HG03469 (cell line): ENCODE measurements around the gene NFE2L2.
"Not testable (repeated sequence)": the region's sequence is repeated elsewhere in the genome, so short reads cannot be mapped to it uniquely, and the experiment has no call there.

Experiments used
- ATAC-seq: cut with Tn5 transposase; IDR thresholded peaks from one replicate; pipeline ENCODE4 v1.9.1; 2021; ENCODE audit warnings: mild to moderate bottlenecking, moderate library complexity, moderate number of reproducible peaks; ENCODE audit not compliant: unreplicated experiment

The NFE2L2 gene

DNA sequence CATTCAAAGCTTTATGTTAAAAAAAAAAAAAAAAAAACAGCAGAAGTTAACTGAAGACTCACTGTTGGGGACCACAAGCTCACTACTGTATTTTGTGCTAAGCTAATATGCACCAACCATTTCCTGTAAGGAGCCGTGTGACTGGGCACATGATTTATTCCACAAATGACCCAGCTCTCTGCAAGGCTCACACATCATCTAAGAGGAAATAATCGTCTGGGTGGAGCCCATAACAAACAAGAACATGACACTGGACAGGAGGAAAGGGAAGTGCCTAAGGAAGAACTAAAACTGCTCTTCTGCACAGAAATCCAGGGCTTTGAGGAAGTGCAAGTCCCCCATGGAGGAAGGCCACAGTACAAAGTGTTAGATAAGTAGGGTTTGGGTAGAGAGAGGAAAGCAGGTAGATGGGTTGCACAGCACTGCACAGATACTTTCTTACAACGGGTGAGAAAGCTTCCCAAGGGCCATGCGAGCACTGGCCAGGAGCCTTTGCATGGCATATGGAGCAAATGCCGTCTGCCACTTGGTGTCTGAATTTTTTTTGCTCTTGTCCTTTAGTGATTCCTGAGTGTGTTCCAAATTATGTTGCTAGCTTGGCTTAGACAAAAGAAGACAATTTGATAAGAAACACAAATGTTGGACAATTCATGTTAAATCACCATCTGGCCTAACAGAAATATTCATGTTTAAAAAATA is 24.4 kb downstream of the NFE2L2 start:
- no peak for ATAC-seq

DNA sequence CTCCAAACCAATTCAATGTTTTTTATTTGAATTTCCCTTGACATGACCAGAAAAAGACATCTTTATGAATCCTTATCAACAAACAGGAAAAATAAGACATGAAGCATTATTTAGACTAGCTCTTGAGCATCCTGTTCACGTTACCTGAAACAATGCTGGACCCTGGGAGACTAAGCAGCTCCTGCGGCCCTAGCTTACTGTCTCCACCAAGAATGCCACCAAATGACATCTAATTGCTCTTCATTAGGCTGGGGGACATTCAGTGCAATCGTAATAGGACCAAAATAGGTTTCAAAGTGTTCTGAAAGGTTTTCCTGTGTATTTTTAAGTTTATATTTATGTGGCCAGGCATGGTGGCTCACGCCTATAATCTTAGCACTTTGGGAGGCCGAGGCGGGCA is 25.5 kb downstream of the NFE2L2 start:
- ATAC-seq = no peak

DNA sequence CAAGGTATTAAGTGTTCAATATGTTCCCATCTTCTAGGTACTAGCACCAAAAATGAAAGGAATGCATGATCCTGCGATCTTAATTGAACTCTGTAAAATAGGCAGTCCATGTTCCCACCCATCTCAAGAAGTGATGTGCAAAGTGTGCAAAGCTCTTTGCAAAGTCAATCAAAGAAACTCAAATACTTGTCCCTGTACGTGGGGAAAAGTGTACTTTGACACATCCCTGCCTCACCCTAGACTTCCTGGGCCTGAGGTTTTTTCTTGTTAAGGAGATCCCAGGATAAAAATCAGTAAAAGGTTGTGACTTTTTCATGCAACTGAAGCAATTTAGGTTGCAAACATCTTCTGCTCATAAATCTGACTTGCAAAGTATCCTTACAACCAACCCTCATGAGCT is 26.6 kb downstream of the NFE2L2 start:
- ATAC-seq = no peak

DNA sequence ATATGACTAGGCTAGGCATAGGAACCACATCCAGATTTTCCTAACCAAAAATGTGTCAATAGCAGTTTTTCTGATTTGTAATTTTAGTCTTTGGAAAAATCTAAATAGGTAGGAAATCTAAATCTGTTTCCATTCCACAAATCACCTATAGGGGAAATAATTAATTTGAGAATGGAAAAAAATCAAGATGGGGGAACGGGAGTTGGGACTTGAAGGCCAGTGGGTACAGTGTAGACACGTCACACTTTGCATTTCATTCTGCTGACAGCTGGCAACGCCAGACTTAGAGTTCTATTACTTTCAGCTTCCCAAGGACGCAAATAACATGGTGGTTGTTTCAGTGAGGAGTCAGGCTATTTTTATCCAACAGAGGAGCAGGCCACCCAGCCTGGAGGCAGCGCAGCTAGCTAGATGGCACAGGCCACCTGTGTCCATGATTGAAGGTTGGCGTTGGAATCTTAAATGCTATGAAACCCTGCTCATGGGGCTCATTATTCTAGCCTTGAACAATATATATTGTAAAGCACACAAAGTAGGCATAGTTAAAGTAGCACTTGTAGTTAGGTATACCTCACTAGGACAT is 28.6 kb downstream of the NFE2L2 start:
- ATAC-seq = no peak

DNA sequence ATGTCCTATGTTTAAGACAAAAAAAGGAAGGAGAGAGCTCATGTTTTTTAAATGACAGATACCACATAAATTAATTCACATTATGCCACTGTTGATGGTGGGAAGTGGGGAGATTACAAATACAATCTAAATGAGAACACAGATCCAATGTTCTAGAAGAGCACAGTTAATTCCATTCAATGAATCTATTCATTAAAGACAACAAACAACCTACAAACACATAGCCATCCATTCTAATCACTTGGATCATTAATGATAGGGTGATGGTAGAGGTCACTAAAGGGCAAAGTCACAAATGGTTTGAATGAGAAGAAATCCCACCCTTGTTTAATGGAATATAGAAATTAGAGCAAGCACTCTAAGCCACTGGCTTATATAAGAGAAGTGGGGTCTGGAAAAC is 30.3 kb downstream of the NFE2L2 start:
- no peak for ATAC-seq

DNA sequence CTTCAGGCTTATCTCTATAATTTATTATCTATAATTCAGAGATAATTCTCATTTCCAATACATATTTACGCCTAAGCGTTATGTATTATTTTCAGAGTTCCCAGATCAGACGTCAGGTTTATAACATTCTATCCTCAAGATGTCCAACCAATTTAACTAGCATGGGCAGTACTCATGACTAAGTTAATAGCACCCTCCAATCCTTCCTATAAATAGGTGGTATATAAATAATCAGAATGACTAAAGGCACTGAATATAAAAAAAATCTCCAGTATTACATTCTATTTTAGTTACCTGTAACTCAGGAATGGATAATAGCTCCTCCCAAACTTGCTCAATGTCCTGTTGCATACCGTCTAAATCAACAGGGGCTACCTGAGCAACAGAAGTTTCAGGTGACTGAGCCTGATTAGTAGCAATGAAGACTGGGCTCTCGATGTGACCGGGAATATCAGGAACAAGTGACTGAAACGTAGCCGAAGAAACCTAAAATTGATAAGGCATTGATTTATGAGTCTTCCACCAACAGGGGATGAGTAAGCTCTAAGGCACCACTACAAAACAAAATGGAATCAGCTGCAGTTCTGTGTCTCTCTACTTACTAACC is 32.3 kb downstream of the NFE2L2 start:
- ATAC-seq = no peak

- ATAC-seq = no peak
Measured at GRCh38 chr2:177231270-177231669, 33.3 kb downstream of the NFE2L2 start.

GRCh38 chr2:177229442-177230242 is 34.9 kb downstream of the NFE2L2 start:
- no peak for ATAC-seq

DNA sequence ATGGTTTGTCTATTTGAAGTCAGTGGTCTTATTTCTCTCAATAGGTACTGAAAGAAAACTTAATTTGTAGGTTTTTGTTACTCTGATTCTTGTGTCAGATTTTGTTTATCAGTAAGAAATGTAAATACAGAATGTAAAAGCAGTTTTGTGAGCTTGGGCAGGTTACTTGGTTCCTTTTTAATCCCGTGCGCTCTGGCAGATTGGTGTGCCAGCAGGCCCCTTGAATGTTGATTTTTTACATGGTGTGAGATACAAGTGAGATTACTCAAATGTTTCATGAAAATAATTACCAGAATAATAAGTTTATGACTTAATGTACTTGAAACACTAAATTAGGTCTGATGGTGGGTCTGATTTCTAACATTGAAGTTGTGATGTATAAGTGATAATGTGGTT is 38.6 kb downstream of the NFE2L2 start:
- no peak for ATAC-seq

- ATAC-seq = not testable (repeated sequence)
Measured at GRCh38 chr2:177223436-177223835, 41.1 kb downstream of the NFE2L2 start.

DNA sequence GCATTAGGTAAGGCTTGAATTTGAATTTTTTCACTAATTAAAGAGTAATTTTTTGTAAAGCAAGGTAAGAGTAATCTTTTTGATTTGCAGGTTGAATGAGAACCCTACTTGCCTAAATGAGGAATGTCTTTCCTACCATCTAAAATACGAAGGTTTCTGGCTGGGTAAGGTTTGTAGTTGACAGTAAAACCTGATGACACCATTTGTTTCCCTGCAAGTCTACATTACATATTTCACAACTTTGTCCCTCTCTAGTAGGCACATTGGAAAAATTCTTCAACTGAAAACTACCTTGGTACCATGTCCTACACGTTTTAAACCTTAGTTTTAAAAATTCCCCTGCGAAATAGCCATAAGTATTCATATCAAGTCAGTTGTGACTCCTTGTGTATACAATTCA is 42.6 kb downstream of the NFE2L2 start:
- no peak for ATAC-seq

- no peak for ATAC-seq
Measured at GRCh38 chr2:177221534-177221933, 43.0 kb downstream of the NFE2L2 start.

DNA sequence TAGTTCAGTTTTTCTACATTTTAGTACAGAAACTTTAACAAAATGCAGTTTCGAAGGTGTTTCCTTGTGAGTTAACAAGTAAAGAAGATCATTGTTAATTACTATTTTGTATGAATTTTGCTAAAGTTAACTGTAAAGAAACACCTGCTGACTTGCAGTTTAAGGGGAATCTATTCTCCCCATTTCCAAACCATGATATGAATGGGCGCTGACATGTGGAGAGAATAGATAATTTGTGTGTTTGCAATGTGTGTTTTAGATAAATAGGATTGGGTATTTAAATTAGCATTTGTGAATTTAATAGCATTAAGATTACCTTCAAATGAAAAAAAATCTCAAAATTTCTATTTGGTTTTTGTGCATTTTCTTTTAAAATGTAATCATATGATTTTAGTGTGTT is 44.7 kb downstream of the NFE2L2 start:
- not testable (repeated sequence) for ATAC-seq

- ATAC-seq = no peak
Measured at GRCh38 chr2:177217247-177217843, 47.2 kb downstream of the NFE2L2 start.

- peak; percentile 21 for ATAC-seq
Measured at GRCh38 chr2:177212891-177213856, 51.4 kb downstream of the NFE2L2 start.

- ATAC-seq = peak; percentile 85
Measured at GRCh38 chr2:177212106-177212890, 52.2 kb downstream of the NFE2L2 start, which contains the start of gene HNRNPA3. TSS of gene HNRNPA3 (plus strand) at chr2:177212794. CDS start at chr2:177212800, 6 bp downstream.

DNA sequence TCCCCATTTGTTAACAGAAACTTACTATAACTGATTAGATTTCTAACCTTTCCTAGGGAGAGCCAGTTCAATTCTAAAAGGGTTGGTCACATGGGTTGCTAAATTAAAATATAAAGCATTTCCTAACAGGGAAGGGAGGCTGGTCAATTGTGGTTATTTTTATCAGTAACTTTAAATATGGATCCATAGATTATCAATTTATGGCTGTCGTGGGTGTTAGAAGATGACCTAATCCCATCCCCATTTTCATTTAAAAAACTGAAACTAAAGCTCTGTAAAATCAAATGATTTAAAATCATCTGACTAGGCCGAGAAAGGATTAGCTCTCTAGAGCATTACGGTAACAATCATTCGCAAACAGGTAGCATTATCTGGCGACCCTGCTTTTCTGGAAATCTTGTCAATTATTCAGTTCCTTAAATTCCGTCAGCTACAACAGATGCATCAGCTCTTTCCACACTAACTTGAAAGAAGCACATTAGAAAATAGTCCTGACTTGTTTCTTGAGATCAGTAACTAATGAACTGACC is 52.9 kb downstream of the NFE2L2 start:
- ATAC-seq = no peak

- ATAC-seq = no peak
Measured at GRCh38 chr2:177211169-177211568, 53.4 kb downstream of the NFE2L2 start.

DNA sequence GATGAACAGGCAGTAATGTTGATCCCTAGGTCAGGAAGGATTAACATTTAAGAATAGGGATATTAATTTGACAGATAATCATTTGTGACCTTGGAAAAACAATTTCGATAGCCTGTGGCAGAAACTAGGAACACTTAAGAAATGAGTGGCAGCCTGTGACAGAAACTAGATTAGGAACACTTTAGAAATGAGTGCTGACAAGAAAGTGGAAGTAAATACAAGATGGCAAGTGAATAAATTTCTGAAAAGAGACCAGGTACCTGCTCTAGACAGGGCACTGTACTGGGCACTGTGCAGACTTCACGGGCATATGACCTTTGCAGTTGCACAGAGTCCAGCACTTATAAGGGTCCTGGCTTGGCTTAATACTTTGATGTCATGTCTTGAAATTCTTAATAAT is 57.4 kb downstream of the NFE2L2 start:
- ATAC-seq = peak; percentile 59
